Stimulated activated CD8-positive, alpha-beta memory T cell treated with anti-CD3 and anti-CD28 coated beads, Interleukin-2, amount 100 ng/mL, for 1 hour (primary cell): ENCODE data around the gene MXD1.

Experiments
- DNase-seq, 2 donors: peaks; one replicate each; pipeline ENCODE4 v3.0.0-alpha.2; 2020; ENCODE audit warnings: low read depth in 2 of 2

MXD1 gene

DNA sequence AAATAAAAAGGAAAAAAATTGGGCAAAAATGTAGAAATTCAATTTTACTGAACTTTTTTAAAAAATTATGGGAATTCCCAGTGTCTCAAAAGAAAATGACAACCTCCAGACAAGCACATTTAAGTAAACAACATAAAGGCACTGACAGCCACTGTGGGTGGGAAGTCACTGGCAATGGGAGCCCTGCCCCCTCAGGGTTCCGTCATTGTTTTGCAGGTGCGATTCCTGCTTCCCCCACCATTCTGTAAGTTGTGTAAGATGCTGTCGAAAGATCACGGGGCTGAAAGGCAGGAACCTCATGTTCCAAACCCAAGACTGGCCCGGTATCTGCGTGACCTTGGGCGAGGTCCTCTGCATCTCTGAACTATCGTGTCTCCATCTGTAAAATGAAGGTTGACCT is 62.3 kb downstream of the MXD1 start:
- DNase-seq: no peak

DNA sequence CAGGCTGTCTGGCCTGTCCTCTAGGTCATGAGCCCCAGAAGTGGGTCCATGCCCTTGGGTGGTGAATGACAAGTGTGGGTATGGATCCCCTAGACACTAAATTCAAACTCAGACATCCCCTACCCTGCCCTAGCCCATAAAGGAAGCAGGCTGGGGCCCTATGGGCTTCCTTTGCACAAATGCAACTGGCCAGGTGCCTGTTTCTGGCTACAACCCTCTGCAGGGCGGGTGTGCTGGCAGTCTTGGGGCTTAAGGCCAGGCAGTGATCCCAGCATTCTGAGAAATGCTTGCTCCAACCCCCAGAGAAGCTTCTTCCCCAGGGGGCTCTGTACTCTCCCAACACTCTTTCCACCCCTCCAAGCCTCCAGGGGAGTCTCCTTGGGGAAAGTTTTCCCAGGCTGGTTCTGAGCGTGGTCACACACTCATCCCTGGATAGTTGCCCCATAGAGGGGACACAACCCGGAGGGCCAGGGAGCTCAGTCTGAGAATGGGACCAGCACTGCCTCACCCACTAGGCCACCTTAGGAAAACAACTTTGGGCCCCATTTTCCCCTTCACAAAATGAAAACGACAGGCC is 63.1 kb downstream of the MXD1 start:
- DNase-seq: no peak

DNA sequence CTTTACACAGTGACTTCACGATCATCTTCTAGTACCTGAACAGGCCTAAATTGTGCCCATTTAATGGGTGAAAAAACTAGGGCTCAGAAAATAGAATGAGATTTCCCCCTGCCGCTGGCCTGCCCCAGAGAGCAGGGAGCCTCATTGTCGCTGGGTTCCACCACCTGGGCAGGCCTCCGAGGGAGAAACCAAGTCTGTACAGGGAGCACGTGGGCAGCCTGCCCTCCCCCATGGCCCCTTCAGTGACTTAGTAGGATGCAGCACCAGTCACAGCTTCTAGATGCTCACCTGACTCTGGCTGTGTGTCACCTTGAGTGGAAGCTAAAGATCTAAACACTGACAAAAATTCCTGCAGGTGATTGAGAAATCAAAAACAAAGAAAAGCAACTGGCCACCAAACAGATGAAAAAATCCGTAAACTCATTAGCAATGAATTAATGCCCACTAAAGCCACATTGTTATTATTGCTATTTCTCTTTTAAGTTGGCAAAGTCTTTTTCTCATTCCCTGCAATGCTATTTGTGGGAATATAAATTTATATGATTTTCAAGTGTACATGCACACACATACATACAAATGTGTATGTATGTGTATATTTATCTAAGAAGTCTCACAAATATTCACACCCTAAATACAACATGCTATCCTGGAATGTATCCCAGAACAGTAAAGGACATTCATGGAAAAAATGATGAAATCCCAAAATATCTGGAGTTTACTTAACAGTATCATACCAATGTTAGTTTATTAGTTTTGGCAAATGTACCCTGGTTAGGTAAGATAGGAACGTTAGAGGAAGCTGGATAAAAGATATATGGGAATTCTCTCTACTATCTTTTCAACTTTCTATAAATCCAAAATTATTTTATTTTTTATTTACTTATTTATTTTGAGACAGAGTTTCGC is 65.2 kb downstream of the MXD1 start:
- DNase-seq: no peak

DNA sequence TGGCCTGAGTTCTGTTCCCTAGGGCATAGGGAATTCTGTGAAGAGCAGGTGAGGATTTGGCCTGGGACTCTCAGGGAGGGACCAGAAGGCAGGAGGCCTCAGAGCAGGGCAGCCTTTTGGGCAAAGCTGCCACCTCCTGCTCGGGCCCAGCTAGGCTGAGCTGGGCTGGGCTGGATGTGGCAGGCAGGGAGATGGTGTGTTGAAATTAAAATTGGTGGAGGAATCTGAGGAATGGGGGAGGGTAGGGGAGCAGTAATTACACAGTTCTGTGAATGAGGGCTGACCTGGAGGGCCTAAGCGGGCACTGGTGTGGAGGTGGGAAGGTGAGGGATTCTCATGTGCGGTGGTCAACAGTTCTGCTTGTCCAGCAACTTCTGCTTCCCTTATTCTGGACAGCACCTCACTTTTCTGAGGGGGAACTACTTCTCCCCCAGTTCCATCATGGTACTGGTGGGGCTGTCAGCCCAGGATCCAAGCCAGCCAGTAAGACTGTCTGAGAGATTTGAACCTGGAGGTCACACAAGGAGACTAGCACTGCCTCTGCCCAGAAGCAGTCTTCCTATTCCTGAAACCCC is 68.6 kb downstream of the MXD1 start:
- no peak for DNase-seq

DNA sequence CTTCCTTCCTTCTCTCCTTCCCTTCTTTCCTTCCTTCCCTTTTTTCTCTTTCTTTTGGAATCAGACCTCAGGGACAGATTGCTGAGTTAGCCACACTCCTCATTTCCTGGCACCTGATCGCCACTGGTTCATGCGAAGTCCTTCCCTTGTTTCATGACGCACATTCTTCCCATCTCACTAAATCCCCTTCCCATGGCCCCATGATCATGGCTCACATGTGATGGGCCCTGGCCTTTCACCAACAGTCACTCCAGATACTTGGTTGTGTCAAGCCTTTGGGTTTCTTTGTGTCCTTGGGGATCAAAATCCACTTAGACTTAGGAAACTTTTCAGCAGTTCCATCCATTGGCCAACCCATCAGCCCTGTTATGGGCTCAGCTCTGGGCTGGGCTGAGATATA is 70.3 kb downstream of the MXD1 start:
- no peak for DNase-seq

DNA sequence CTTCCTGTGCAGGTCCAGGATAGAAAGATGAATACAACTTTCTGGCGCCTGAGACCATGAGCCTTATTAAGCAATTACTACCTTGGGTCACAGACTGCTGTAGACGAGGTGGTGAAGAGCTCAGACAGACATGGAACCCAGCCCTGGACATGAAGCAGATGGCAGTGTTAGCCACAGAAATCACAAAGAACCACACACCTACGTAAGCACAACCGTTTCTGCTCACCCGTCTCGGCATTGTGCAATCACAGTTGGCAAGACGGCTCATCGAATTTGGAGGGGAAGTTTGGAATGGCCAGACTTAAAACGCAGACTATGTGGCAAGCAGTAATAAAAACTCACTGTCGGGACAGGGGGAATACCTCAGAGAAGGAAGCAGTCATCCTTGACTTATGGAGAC is 70.8 kb downstream of the MXD1 start:
- no peak for DNase-seq

DNA sequence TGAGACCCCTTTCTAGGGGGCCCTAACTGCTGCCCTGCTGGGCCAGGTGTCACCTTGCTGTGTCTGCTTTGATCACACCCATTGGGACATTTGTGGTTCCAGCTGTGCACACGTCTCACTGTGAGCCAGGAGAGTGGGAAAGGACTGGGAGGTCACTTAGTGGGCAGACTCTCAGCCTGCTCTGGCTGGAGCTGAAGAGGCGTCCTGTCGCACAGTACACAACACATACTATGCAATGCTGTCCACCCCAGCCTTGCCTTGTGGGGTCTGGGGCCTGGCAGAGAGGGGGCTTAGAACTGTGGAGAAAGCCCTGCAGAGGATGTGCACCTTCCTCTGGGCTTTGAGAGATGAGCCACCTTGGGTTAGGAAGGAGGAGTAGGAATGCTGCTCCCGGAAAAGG is 71.8 kb downstream of the MXD1 start:
- DNase-seq: no peak

DNA sequence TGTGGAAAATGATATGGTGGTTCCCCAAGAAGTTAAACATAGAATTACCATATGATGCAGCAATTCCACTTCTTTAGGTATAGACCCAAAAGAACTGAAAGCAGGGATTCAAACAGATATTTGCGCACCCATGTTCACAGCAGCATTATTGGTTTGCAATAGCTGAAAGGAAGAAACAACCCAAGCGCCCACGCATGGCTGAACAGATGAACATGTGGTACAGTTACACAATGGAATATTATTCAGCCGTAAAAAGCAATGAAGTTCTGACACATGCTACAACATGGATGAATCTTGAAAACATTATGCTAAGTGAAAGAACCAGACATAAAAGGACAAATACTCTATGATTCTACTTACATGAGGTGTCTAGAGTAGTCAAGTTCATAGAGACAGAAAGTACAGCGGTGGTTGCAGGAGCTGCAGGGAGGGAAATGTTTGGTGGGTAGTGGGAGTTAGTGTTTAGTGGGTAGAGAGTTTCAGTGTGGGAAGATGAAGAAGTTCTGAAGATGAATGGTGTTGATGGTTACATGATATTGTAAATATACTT is 73.3 kb downstream of the MXD1 start:
- DNase-seq: no peak

DNA sequence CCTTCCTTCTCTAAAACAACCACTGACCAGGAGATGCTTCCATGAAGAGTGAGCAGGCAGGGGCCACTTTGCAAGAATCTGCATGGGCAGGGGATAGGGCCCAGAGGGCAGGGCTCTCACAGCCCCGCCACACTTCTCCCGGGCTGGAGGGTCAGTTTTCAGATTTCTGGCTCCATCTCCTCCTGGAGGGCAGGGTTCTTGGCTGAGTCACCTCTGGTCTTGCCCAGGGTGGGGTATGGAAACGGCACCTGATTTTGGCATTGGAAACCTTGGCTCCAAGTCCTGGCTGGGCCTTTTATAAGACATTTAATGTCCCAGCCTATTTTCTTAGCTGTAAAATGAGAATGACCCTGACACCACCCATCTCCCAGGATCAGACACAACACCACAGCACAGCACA is 74.1 kb downstream of the MXD1 start:
- DNase-seq: no peak

DNA sequence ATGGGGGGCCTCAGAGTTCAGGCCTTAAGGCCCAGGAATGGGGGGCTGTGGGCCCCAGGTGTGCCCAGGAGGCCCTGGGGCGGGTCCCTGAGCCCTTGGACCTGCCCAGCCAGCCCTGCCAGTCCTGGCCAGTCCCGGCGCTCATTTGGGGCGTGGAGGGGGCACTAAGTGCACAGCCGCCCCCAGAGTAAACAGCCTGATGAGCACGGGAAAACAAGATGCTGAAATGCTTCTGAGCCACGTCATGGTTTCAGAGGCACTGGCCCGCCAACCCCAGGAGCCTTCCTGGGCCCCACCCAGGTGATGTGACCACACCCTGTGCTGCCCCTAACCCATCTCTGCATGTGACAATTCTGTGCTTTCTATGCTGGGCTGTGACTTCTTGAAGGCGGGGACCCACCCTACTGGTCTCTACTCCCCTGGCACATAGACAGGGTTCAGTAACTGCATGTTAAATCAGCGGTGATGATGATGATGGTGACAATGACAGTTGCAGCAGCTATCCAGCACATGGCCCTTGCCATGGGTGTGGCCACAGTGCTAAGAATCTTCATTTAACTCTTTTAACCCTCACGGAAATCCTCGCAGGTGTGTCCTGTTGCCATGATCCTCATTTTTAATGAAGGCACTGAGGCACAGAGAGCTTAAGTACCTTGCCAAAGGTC is 74.7 kb downstream of the MXD1 start:
- DNase-seq: no peak
